HG03175 (cell line): ENCODE data around the gene HHATL.

ENCODE experiments used
- ATAC-seq: cut with Tn5 transposase; IDR thresholded peaks from one replicate; pipeline ENCODE4 v1.9.1; 2021; ENCODE audit warnings: mild to moderate bottlenecking, moderate library complexity; ENCODE audit not compliant: unreplicated experiment

HHATL gene

GRCh38 chr3:42654331-42655201 lies 48.0 kb downstream of the HHATL start:
- no peak for ATAC-seq

GRCh38 chr3:42653560-42654330 lies 48.9 kb downstream of the HHATL start, which contains the start of gene ZBTB47:
ZBTB47 (plus strand) TSS chr3:42653697; CDS start chr3:42658356, 4,659 bp downstream.
- ATAC-seq = no peak

- ATAC-seq = no peak
Measured at GRCh38 chr3:42653303-42653559, 49.4 kb downstream of the HHATL start.

- ATAC-seq = peak; percentile 66
Measured at GRCh38 chr3:42652611-42653302, 49.8 kb downstream of the HHATL start.

GRCh38 chr3:42652251-42652610 lies 50.4 kb downstream of the HHATL start:
- ATAC-seq = no peak

- ATAC-seq = no peak
Measured at GRCh38 chr3:42651248-42652091, 51.1 kb downstream of the HHATL start.

GRCh38 chr3:42649783-42650182 lies 52.8 kb downstream of the HHATL start:
- ATAC-seq = no peak

- no peak for ATAC-seq
Measured at GRCh38 chr3:42649006-42649405, 53.6 kb downstream of the HHATL start.

GRCh38 chr3:42647821-42648459 lies 54.7 kb downstream of the HHATL start:
- ATAC-seq = no peak
